ENCODE results near the gene UBAC2.
"Not testable (repeated sequence)": the region's sequence is repeated elsewhere in the genome, so short reads cannot be mapped to it uniquely, and the experiment has no call there.

UBAC2 gene

DNA sequence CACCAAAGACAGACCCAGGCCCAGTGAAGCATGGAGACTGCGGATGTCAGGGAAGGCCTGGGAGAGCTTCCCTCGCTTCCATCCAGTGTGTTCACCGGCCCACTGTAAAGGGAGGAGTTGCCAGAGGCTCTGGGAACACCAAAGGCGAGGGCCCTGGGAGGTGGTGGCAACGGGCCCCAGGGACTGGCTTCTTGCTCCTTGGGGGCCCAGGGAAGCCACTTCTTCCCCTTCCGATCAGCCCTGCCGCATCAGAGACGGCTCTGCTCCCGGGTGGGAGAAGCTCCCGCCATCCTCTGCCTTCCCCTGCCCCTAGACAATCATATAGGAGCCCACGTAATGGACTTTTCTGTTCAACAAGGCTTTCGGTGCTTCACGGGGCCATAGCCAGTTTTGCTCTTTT is 189.9 kb downstream of the UBAC2 start:
- Histone ChIP-seq H3K27ac (ENCODE audit: low read length) (no peak overlapping the region), H3K4me3 (ENCODE audit: low read depth in 1 of 2, low read length in 2 of 2) (no peak overlapping the region), H3K79me2 (ENCODE audit: insufficient read depth, low read length) (no peaks in the 10 kb centered on the region), H3K27me3 (ENCODE audit: insufficient read depth, low read length, poor library complexity) (no peaks in the 10 kb centered on the region), H4K20me1 (ENCODE audit: insufficient read depth, low read length) (no peaks in the 10 kb centered on the region), H3K9me3 (ENCODE audit: insufficient read depth, low read length, severe bottlenecking) (no peaks in the 10 kb centered on the region), H3K4me2 (ENCODE audit: insufficient read depth, low read length) (no peak overlapping the region), H2AFZ (ENCODE audit: low read depth, low read length) (no peak overlapping the region), H3K36me3 (ENCODE audit: insufficient read depth, low read length) (peaks cover 18% of the 10 kb centered on the region), H3K9ac (ENCODE audit: low read depth, low read length) (no peak overlapping the region), H3K4me1 (ENCODE audit: insufficient read depth, low read length) (no peaks in the 10 kb centered on the region)
- TF ChIP-seq CTCF (IDR thresholded peaks at IDR 0.05; ENCODE audit: borderline replicate concordance, extremely low read depth, low read length, poor library complexity, severe bottlenecking), result no peak
- no peak for TF ChIP-seq EZH2 (IDR thresholded peaks at IDR 0.05; ENCODE audit: borderline replicate concordance, low read depth, low read length, severe bottlenecking)
- ATAC-seq (ENCODE audit: insufficient read depth, low read depth), result no peak
- DNase-seq, result no peak

GRCh38 chr13:99391781-99392469 is 191.3 kb downstream of the UBAC2 start:
- Histone ChIP-seq H3K4me1 (ENCODE audit: insufficient read depth, low read length) (no peaks in the 10 kb centered on the region), H2AFZ (ENCODE audit: low read depth, low read length) (no peak overlapping the region), H3K4me3 (ENCODE audit: low read depth in 1 of 2, low read length in 2 of 2) (no peak overlapping the region), H3K36me3 (ENCODE audit: insufficient read depth, low read length) (peaks cover 5% of the 10 kb centered on the region), H4K20me1 (ENCODE audit: insufficient read depth, low read length) (no peaks in the 10 kb centered on the region), H3K79me2 (ENCODE audit: insufficient read depth, low read length) (no peaks in the 10 kb centered on the region), H3K27ac (ENCODE audit: low read length) (no peak overlapping the region), H3K9ac (ENCODE audit: low read depth, low read length) (no peak overlapping the region), H3K4me2 (ENCODE audit: insufficient read depth, low read length) (no peak overlapping the region), H3K27me3 (ENCODE audit: insufficient read depth, low read length, poor library complexity) (no peaks in the 10 kb centered on the region), H3K9me3 (ENCODE audit: insufficient read depth, low read length, severe bottlenecking) (no peaks in the 10 kb centered on the region)
- TF ChIP-seq CTCF (IDR thresholded peaks at IDR 0.05; ENCODE audit: borderline replicate concordance, extremely low read depth, low read length, poor library complexity, severe bottlenecking) (no peak), EZH2 (IDR thresholded peaks at IDR 0.05; ENCODE audit: borderline replicate concordance, low read depth, low read length, severe bottlenecking) (no peak)
- ATAC-seq (ENCODE audit: insufficient read depth, low read depth) (no peak), DNase-seq (no peak)

DNA sequence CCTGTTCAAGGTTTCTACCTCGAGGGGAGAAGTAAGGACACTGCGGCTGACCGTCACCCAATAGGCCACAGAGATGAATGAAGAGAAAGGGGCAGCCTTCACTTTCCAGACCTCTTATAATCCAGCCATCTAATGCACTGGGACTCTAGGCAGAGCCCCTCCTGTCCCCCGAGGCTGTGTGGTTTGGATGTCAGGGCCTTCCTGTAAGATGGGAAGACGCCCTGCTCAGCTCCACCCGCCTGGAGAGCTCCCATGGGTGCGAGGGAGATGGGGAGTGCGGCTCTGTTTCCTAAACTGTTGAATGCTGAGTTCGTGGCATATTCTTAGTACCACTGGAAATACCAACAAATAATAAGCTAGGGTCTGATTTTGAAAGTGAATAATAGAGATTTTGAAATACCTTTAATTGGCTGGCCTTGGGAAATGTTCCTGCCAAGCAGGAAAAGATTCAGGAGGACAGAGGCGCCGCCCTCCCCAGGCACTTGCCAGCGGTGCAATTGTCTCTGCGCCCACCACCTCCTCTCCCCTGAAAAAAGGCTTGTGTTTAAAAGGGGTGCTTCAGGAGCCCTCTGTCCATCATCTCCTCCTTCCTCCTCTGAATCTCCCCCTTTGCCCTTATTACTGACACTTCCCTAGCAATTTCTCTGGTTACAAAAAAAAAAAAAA is 191.9 kb downstream of the UBAC2 start:
- H4K20me1 ChIP-seq (ENCODE audit: insufficient read depth, low read length), result no peaks in the 10 kb centered on the region
- no peaks in the 10 kb centered on the region for H3K4me1 ChIP-seq (ENCODE audit: insufficient read depth, low read length)
- no peak overlapping the region for H3K4me2 ChIP-seq (ENCODE audit: insufficient read depth, low read length)
- no peak overlapping the region for H3K27ac ChIP-seq (ENCODE audit: low read length)
- no peaks in the 10 kb centered on the region for H3K9me3 ChIP-seq (ENCODE audit: insufficient read depth, low read length, severe bottlenecking)
- DNase-seq (no peak), ATAC-seq (ENCODE audit: insufficient read depth, low read depth) (no peak)
- TF ChIP-seq EZH2 (IDR thresholded peaks at IDR 0.05; ENCODE audit: borderline replicate concordance, low read depth, low read length, severe bottlenecking), result no peak
- no peak for TF ChIP-seq CTCF (IDR thresholded peaks at IDR 0.05; ENCODE audit: borderline replicate concordance, extremely low read depth, low read length, poor library complexity, severe bottlenecking)
- no peaks in the 10 kb centered on the region for H3K36me3 ChIP-seq (ENCODE audit: insufficient read depth, low read length)
- H3K27me3 ChIP-seq (ENCODE audit: insufficient read depth, low read length, poor library complexity), result no peaks in the 10 kb centered on the region
- H3K9ac ChIP-seq (ENCODE audit: low read depth, low read length), result no peak overlapping the region
- no peaks in the 10 kb centered on the region for H3K79me2 ChIP-seq (ENCODE audit: insufficient read depth, low read length)
- H2AFZ ChIP-seq (ENCODE audit: low read depth, low read length), result no peak overlapping the region
- no peak overlapping the region for H3K4me3 ChIP-seq (ENCODE audit: low read depth in 1 of 2, low read length in 2 of 2)

DNA sequence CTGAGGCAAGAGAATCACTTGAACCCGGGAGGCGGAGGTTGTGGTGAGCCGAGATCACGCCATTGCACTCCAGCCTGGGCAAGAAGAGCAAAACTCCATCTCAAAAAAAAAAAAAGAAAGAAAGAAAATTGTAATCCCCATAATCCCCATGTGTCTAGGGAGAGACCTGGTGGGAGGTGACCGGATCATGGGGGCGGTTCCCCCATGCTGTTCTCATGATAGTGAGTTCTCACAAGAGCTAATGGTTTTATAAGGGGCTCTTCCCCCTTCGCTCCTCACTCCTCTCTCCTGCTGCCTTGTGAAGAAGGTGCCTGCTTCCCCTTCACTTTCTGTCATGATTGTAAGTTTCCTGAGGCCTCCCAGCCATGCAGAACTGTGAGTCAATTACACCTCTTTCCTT is 192.7 kb downstream of the UBAC2 start:
- H3K4me2 ChIP-seq (ENCODE audit: insufficient read depth, low read length); H3K4me1 ChIP-seq (ENCODE audit: insufficient read depth, low read length); H3K79me2 ChIP-seq (ENCODE audit: insufficient read depth, low read length); H3K27ac ChIP-seq (ENCODE audit: low read length); DNase-seq; H3K36me3 ChIP-seq (ENCODE audit: insufficient read depth, low read length); H3K27me3 ChIP-seq (ENCODE audit: insufficient read depth, low read length, poor library complexity); H3K9me3 ChIP-seq (ENCODE audit: insufficient read depth, low read length, severe bottlenecking); H3K4me3 ChIP-seq (ENCODE audit: low read depth in 1 of 2, low read length in 2 of 2); H4K20me1 ChIP-seq (ENCODE audit: insufficient read depth, low read length); H3K9ac ChIP-seq (ENCODE audit: low read depth, low read length); H2AFZ ChIP-seq (ENCODE audit: low read depth, low read length); ATAC-seq (ENCODE audit: insufficient read depth, low read depth): not testable (repeated sequence)

All from DND-41 (cell line).